Endothelial cell of umbilical vein (primary cell): ENCODE data around the gene DACT3. TPM values are rescaled to one million over a fixed set of nuclear protein-coding genes. Genes with fewer than 3 reads are reported as not detected.

Experiments
- BruUV-seq: library from RNA; stranded (reverse); fragments of 400-500 nt; replicated peaks from 2 replicates; lab custom pipeline; 2021; lab: Mats Ljungman, UMichigan
- CTCF ChIA-PET: fragments of 300-600, 350-600 bp; sonication (Branson Sonifier 250); formaldehyde crosslinking; loops from one replicate; lab custom pipeline; 2021; ENCODE audit warnings: antibody characterized with exemption, inconsistent platforms; lab: Charles Lee
- POLR2A ChIA-PET: fragments of 300-600, 350-600 bp; sonication (Branson Sonifier 250); formaldehyde crosslinking; loops from one replicate; lab custom pipeline; 2021; ENCODE audit warnings: antibody characterized with exemption, inconsistent platforms; lab: Charles Lee
- DNase-seq: peaks from one replicate; pipeline ENCODE4 v3.0.0-alpha.2; 2011; ENCODE audit warnings: low read depth, low spot score
- FAIRE-seq: peaks from 2 replicates; lab custom pipeline; 2011; peaks lifted over from hg19 to GRCh38; lab: Jason Lieb, UNC
- H2AFZ ChIP-seq: 2 replicates; pipeline ENCODE4 v1.6.0; 2012; ENCODE audit warnings: low read depth, low read length, control low read depth, inconsistent platforms
- H3K27ac ChIP-seq: 2 replicates; pipeline ENCODE4 v1.5.1; 2011; ENCODE audit warnings: low read depth, mild to moderate bottlenecking, control low read depth, low read length, moderate library complexity; ENCODE audit not compliant: insufficient read depth
- H3K27me3 ChIP-seq, 2 experiments: 2 replicates each; pipeline versions ENCODE4 v1.6.0 to v1.6.1; 2011; ENCODE audit warnings: low read length in 2 of 2, mixed read lengths in 1 of 2; ENCODE audit not compliant: control insufficient read depth in 2 of 2, insufficient read depth in 2 of 2
- H3K36me3 ChIP-seq, 2 experiments: 2 replicates in 1 of 2; 3 replicates in 1 of 2; pipeline ENCODE4 v1.5.1; 2011; ENCODE audit warnings: low read length in 2 of 2, mild to moderate bottlenecking in 1 of 2, moderate library complexity in 1 of 2; ENCODE audit not compliant: control insufficient read depth in 2 of 2, insufficient read depth in 2 of 2; ENCODE audit errors: extremely low read depth in 1 of 2
- H3K4me1 ChIP-seq: 3 replicates; pipeline ENCODE4 v1.5.1; 2011; ENCODE audit warnings: mild to moderate bottlenecking, low read length; ENCODE audit not compliant: control insufficient read depth, insufficient read depth; ENCODE audit errors: extremely low read depth
- H3K4me2 ChIP-seq: 2 replicates; pipeline ENCODE4 v1.6.1; 2011; ENCODE audit warnings: low read length, control low read depth, mixed read lengths; ENCODE audit not compliant: insufficient read depth
- H3K4me3 ChIP-seq, 3 experiments: fragments of 200-600 bp in 1 of 3; sonication (generic), shearing (Covaris generic) in 1 of 3; replicated peaks in 1 of 3; 2 replicates each; pipeline ENCODE4 v1.5.1; 2011 to 2016; ENCODE audit warnings: control low read depth in 3 of 3, low read length in 3 of 3, mild to moderate bottlenecking in 2 of 3, inconsistent platforms in 1 of 3, low read depth in 1 of 3, moderate library complexity in 1 of 3; ENCODE audit not compliant: insufficient read depth in 1 of 3
- H3K79me2 ChIP-seq: 2 replicates; pipeline ENCODE4 v1.6.0; 2012; ENCODE audit warnings: low read length, inconsistent platforms; ENCODE audit not compliant: control insufficient read depth, insufficient read depth
- H3K9ac ChIP-seq: replicated peaks from 2 replicates; pipeline ENCODE3; 2011; ENCODE audit warnings: low read length, control low read depth; ENCODE audit not compliant: insufficient read depth; ENCODE audit errors: extremely low read depth
- H3K9me1 ChIP-seq: replicated peaks from 3 replicates; pipeline ENCODE4 v1.6.0; 2011; ENCODE audit warnings: mild to moderate bottlenecking, low read length; ENCODE audit not compliant: control insufficient read depth, insufficient read depth; ENCODE audit errors: extremely low read depth
- H3K9me3 ChIP-seq: replicated peaks from 2 replicates; pipeline ENCODE4 v1.5.1; 2012; ENCODE audit warnings: low read length, inconsistent platforms; ENCODE audit not compliant: control insufficient read depth, insufficient read depth
- H4K20me1 ChIP-seq: replicated peaks from 2 replicates; pipeline ENCODE3; 2011; ENCODE audit warnings: mild to moderate bottlenecking, low read length; ENCODE audit not compliant: control insufficient read depth, insufficient read depth; ENCODE audit errors: extremely low read depth
- EZH2 ChIP-seq: IDR thresholded peaks from 2 replicates; pipeline ENCODE4 v1.6.1; 2012; ENCODE audit warnings: borderline replicate concordance, low read depth, mild to moderate bottlenecking, moderate library complexity, low read length, inconsistent platforms; ENCODE audit not compliant: severe bottlenecking
- FOS ChIP-seq: IDR thresholded peaks from 2 replicates; pipeline ENCODE4 v1.6.1; 2011; ENCODE audit warnings: mild to moderate bottlenecking, low read length, moderate library complexity, borderline replicate concordance; ENCODE audit not compliant: insufficient read depth
- GATA2 ChIP-seq: IDR thresholded peaks from 2 replicates; pipeline ENCODE4 v1.7.0; 2011; ENCODE audit warnings: low read depth, mild to moderate bottlenecking, moderate library complexity, mixed read lengths, low read length; ENCODE audit not compliant: insufficient read length, insufficient read depth
- JUN ChIP-seq: IDR thresholded peaks from 2 replicates; pipeline ENCODE4 v1.6.1; 2011; ENCODE audit warnings: borderline replicate concordance, low read depth; ENCODE audit not compliant: insufficient read length, insufficient read depth
- MYC ChIP-seq: IDR thresholded peaks from one replicate; pipeline ENCODE4 v1.6.1; 2011; ENCODE audit warnings: mild to moderate bottlenecking, low read depth, low read length
- POLR2A ChIP-seq: IDR thresholded peaks from 2 replicates; pipeline ENCODE4 v1.6.1; 2012; ENCODE audit warnings: low read depth, mild to moderate bottlenecking, control low read depth, low read length
- POLR2AphosphoS5 ChIP-seq: IDR thresholded peaks from 2 replicates; pipeline ENCODE4 v1.6.1; 2012; ENCODE audit warnings: low read depth, mild to moderate bottlenecking, control low read depth, low read length, moderate library complexity; ENCODE audit not compliant: insufficient read depth
- dilution Hi-C: fragments of 300-500 bp; cut with MboI; formaldehyde crosslinking; loops from one replicate; pipeline ENCODE4 v1.15.0; 2019; ENCODE audit warnings: low sequenced_read_pairs; ENCODE audit not compliant: extremely low pct_ligation_motif_present
- intact Hi-C: fragments of 100-400 bp; cut with micrococcal nuclease; formaldehyde crosslinking; loops from one replicate; pipeline ENCODE4 v1.10.0; 2022
- polyA plus RNA-seq, 4 experiments: library from polyadenylated mRNA; depleted of rRNA in 3 of 4; stranded (reverse) in 3 of 4; unstranded in 1 of 4; fragments of >200 nt; gene quantifications; 2 replicates each; pipeline versions ENCODE4 v1.2.1 to v1.2.3, GENCODE V29; 2011 to 2012; ENCODE audit warnings: missing spikeins in 1 of 4
- total RNA-seq: library from RNA; stranded (reverse); gene quantifications from 2 replicates; pipeline ENCODE4 v1.2.3, GENCODE V29; 2021
- TF ChIP-seq, protein P1 (sequence below), 2 donors: IDR thresholded peaks; 1 replicate in 1 of 2; 2 replicates in 1 of 2; pipeline ENCODE4 v1.5.1; 2011; ENCODE audit warnings: low read length in 2 of 2, mild to moderate bottlenecking in 2 of 2, moderate library complexity in 2 of 2, control low read depth in 1 of 2, inconsistent platforms in 1 of 2, low read depth in 1 of 2; ENCODE audit not compliant: insufficient read depth in 1 of 2; ENCODE audit errors: extremely low read depth in 1 of 2
- TF ChIP-seq, protein P2 (sequence below): IDR thresholded peaks from 2 replicates; pipeline ENCODE4 v1.6.1; 2011; ENCODE audit not compliant: insufficient read depth, insufficient read length

DACT3 gene
- total and polyA plus RNA-seq, 2 donors (not counting 3 experiments of a cell fraction or from before 2014, with no cell fraction given) = 0.22 to 0.76 TPM

DNA sequence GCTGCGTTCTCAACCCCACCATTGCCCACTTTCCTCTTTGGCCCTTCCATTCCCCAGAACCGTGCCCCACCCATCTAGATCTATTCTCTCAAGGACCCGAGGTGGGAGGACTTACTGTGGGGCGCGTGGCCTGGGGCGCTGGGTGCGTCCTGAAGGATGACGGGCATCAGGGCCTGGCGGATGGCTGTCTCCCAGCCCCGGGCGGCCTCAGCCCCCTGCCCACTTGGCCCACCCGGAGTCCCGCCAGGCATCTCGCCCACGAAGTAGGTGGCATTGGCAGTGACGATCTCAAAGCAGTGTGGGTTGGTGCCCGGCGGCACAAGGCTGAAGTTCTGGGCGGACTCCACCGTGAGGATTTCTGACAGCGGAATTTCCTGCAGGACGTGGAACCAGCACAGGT, 32.8 kb upstream of the DACT3 start:
- Histone ChIP-seq H3K9ac (no peak overlapping the region), H3K27me3 (no peaks in the 10 kb centered on the region), H3K79me2 (no peaks in the 10 kb centered on the region), H3K4me1 (no peaks in the 10 kb centered on the region), H4K20me1 (no peaks in the 10 kb centered on the region), H3K9me1 (no peaks in the 10 kb centered on the region), H3K9me3 (no peaks in the 10 kb centered on the region), H3K4me2 (no peak overlapping the region), H3K4me3 (no peak overlapping the region), H3K36me3 (peaks cover 25 to 72% of the 10 kb centered on the region in 2 experiments), H2AFZ (no peak overlapping the region), H3K27ac (no peak overlapping the region)
- TF ChIP-seq, protein P1, sequence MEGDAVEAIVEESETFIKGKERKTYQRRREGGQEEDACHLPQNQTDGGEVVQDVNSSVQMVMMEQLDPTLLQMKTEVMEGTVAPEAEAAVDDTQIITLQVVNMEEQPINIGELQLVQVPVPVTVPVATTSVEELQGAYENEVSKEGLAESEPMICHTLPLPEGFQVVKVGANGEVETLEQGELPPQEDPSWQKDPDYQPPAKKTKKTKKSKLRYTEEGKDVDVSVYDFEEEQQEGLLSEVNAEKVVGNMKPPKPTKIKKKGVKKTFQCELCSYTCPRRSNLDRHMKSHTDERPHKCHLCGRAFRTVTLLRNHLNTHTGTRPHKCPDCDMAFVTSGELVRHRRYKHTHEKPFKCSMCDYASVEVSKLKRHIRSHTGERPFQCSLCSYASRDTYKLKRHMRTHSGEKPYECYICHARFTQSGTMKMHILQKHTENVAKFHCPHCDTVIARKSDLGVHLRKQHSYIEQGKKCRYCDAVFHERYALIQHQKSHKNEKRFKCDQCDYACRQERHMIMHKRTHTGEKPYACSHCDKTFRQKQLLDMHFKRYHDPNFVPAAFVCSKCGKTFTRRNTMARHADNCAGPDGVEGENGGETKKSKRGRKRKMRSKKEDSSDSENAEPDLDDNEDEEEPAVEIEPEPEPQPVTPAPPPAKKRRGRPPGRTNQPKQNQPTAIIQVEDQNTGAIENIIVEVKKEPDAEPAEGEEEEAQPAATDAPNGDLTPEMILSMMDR (IDR thresholded peaks at IDR 0.05; ENCODE audit: extremely low read depth in 1 of 2, insufficient read depth in 1 of 2, low read depth in 1 of 2, low read length in 2 of 2) = no peak
- TF ChIP-seq FOS (no peak), POLR2AphosphoS5 (no peak), EZH2 (no peak), JUN (no peak), POLR2A (no peak), GATA2 (no peak), MYC (no peak)
- TF ChIP-seq, protein P2, sequence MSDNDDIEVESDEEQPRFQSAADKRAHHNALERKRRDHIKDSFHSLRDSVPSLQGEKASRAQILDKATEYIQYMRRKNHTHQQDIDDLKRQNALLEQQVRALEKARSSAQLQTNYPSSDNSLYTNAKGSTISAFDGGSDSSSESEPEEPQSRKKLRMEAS = no peak
- no peak for DNase-seq
- intact Hi-C loops = no loop called here
- dilution Hi-C loops = no loop called here
- no peak for FAIRE-seq
- CTCF ChIA-PET = no interaction called here
- POLR2A ChIA-PET = no interaction called here
- BruUV-seq = no TSS peak
